OCI-LY1 (cell line): ENCODE data around the gene TIAM1.

Source experiments
- H2AFZ ChIP-seq: fragments of 200-600 bp; sonication (generic), shearing (Covaris generic); 2 replicates; pipeline ENCODE4 v1.6.0; 2014; ENCODE audit warnings: antibody characterized with exemption, mild to moderate bottlenecking, low read length
- H3F3A ChIP-seq: fragments of 200-600 bp; sonication (generic), shearing (Covaris generic); 2 replicates; pipeline ENCODE4 v1.6.0; 2014; ENCODE audit warnings: mild to moderate bottlenecking, antibody characterized with exemption, low read length, moderate library complexity; ENCODE audit not compliant: insufficient read depth
- H3K27ac ChIP-seq: fragments of 200-600 bp; sonication (generic); 2 replicates; pipeline ENCODE4 v1.5.1; 2014; ENCODE audit warnings: low read length, mixed run types, mild to moderate bottlenecking, low read depth; ENCODE audit not compliant: poor library complexity, severe bottlenecking
- H3K27me3 ChIP-seq: fragments of 200-600 bp; sonication (generic); 2 replicates; pipeline ENCODE4 v1.6.0; 2014; ENCODE audit warnings: antibody characterized with exemption, mild to moderate bottlenecking, low read length, moderate library complexity; ENCODE audit not compliant: insufficient read depth
- H3K36me3 ChIP-seq: fragments of 200-600 bp; sonication (generic); 2 replicates; pipeline ENCODE4 v1.6.1; 2014; ENCODE audit warnings: mild to moderate bottlenecking, antibody characterized with exemption, low read length, moderate library complexity, mixed read lengths; ENCODE audit not compliant: insufficient read depth
- H3K4me1 ChIP-seq: fragments of 200-600 bp; sonication (generic); 2 replicates; pipeline ENCODE4 v1.5.1; 2014; ENCODE audit warnings: mild to moderate bottlenecking, low read length, moderate library complexity; ENCODE audit not compliant: insufficient read depth, severe bottlenecking
- H3K4me2 ChIP-seq: fragments of 200-600 bp; sonication (generic), shearing (Covaris generic); 2 replicates; pipeline ENCODE4 v1.6.1; 2014; ENCODE audit warnings: low read length
- H3K4me3 ChIP-seq: fragments of 200-600 bp; sonication (generic); 2 replicates; pipeline ENCODE4 v1.5.1; 2014; ENCODE audit warnings: low read length, low read depth, mild to moderate bottlenecking, mixed read lengths; ENCODE audit not compliant: poor library complexity, severe bottlenecking
- H3K79me2 ChIP-seq: fragments of 200-600 bp; shearing (Covaris generic); 2 replicates; pipeline ENCODE4 v1.6.1; 2016; ENCODE audit warnings: mixed run types, low read length, mixed read lengths; ENCODE audit not compliant: insufficient read depth
- H3K9ac ChIP-seq: fragments of 200-600 bp; sonication (generic), shearing (Covaris generic); 2 replicates; pipeline ENCODE4 v1.6.1; 2014; ENCODE audit warnings: mild to moderate bottlenecking, low read length, mixed read lengths
- H3K9me2 ChIP-seq: fragments of 200-600 bp; sonication (generic), shearing (Covaris generic); 2 replicates; pipeline ENCODE4 v1.6.1; 2014; ENCODE audit warnings: low read depth, mild to moderate bottlenecking, low read length, mixed read lengths
- H3K9me3 ChIP-seq: fragments of 200-600 bp; shearing (Covaris generic); 2 replicates; pipeline ENCODE4 v1.6.1; 2014; ENCODE audit warnings: low read length, mixed read lengths
- H4K20me1 ChIP-seq: fragments of 200-600 bp; sonication (generic), shearing (Covaris generic); 2 replicates; pipeline ENCODE4 v1.6.0; 2016; ENCODE audit warnings: mild to moderate bottlenecking, low read length; ENCODE audit not compliant: insufficient read depth
- EZH2 ChIP-seq: fragments of 200-600 bp; sonication (generic), shearing (Covaris generic); IDR thresholded peaks from 2 replicates; pipeline ENCODE4 v1.8.0; 2017; ENCODE audit warnings: borderline replicate concordance, mixed run types, mild to moderate bottlenecking, antibody characterized with exemption, low read length, moderate library complexity, mixed read lengths
- TF ChIP-seq, protein P1 (sequence below): fragments of 200-600 bp; sonication (generic), shearing (Covaris generic); IDR thresholded peaks from 2 replicates; pipeline ENCODE4 v1.5.1; 2017; ENCODE audit warnings: mild to moderate bottlenecking, antibody characterized with exemption, low read length, moderate library complexity, mixed read lengths

Gene TIAM1

DNA sequence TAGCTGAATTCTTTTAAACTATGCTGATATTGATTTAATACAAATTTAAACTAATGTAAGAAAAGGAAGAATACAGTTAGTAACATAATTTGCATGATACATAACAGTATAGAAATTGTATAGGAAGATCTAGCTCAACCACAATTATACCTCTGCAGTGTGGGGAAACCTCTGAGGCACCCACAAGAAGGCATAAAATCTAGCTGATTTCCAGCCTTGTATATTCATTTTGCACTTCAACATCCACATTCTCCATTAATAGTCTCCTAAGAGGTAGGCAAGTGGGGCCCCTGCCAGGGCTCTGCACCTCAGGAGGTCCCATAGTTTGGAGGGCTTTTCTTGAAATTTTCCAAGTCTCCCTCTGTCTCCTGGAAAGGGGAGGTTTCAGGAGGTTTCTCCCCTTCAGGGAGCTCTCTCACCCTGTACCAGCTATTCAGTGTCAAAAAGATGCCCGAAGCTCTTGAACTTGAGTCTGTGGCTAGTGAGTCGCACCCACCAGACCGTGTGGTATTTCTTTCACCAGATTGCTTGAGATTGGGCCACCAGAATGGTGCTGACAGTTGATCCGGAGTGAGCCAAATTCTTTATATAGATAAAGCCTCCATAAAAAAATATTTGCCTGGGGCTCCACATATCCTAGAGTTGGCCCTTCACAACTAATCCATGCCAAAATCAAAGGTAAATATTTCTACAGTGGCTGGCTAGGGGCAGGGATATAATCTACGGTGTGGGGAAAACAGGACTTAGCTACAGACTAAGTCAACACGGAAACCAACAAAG is 108.2 kb downstream of the TIAM1 start:
- Histone ChIP-seq H4K20me1 (no peaks in the 10 kb centered on the region), H3K4me3 (no peak overlapping the region), H3F3A (no peaks in the 10 kb centered on the region), H3K36me3 (no peaks in the 10 kb centered on the region), H3K9me2 (no peaks in the 10 kb centered on the region), H3K4me2 (no peak overlapping the region), H3K27ac (no peak overlapping the region), H3K9ac (no peak overlapping the region), H3K4me1 (no peaks in the 10 kb centered on the region), H3K9me3 (no peaks in the 10 kb centered on the region), H3K27me3 (no peaks in the 10 kb centered on the region), H3K79me2 (no peaks in the 10 kb centered on the region), H2AFZ (no peak overlapping the region)
- TF ChIP-seq, protein P1, sequence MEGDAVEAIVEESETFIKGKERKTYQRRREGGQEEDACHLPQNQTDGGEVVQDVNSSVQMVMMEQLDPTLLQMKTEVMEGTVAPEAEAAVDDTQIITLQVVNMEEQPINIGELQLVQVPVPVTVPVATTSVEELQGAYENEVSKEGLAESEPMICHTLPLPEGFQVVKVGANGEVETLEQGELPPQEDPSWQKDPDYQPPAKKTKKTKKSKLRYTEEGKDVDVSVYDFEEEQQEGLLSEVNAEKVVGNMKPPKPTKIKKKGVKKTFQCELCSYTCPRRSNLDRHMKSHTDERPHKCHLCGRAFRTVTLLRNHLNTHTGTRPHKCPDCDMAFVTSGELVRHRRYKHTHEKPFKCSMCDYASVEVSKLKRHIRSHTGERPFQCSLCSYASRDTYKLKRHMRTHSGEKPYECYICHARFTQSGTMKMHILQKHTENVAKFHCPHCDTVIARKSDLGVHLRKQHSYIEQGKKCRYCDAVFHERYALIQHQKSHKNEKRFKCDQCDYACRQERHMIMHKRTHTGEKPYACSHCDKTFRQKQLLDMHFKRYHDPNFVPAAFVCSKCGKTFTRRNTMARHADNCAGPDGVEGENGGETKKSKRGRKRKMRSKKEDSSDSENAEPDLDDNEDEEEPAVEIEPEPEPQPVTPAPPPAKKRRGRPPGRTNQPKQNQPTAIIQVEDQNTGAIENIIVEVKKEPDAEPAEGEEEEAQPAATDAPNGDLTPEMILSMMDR = no peak
- no peak for TF ChIP-seq EZH2

DNA sequence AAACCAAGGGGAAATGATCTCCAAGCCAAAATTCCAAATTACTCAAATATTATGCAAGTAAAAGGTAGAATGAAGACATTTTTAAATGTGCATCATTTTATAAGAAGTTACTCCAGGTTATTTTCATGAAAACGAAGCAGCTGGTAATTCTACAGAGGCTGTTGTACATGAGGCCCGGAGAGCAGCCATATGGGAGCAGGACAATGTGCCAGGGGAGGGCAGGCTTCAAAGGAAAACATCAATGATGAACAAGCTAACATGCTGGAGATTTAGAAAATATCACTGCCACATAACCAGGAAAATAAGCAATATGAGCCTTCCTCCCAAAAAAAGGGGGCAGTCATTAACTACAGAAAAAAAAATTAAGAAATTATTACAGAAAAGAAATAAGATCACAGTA is 109.1 kb downstream of the TIAM1 start:
- H3K27ac ChIP-seq = no peak overlapping the region
- no peaks in the 10 kb centered on the region for H3K79me2 ChIP-seq
- no peaks in the 10 kb centered on the region for H3F3A ChIP-seq
- H2AFZ ChIP-seq = no peak overlapping the region
- no peaks in the 10 kb centered on the region for H3K4me1 ChIP-seq
- no peak overlapping the region for H3K9ac ChIP-seq
- no peaks in the 10 kb centered on the region for H3K27me3 ChIP-seq
- no peaks in the 10 kb centered on the region for H3K9me2 ChIP-seq
- no peak overlapping the region for H3K4me3 ChIP-seq
- H4K20me1 ChIP-seq = no peaks in the 10 kb centered on the region
- TF ChIP-seq, protein P1 = no peak
- TF ChIP-seq EZH2 = no peak
- H3K36me3 ChIP-seq = no peaks in the 10 kb centered on the region
- no peak overlapping the region for H3K4me2 ChIP-seq
- no peaks in the 10 kb centered on the region for H3K9me3 ChIP-seq

DNA sequence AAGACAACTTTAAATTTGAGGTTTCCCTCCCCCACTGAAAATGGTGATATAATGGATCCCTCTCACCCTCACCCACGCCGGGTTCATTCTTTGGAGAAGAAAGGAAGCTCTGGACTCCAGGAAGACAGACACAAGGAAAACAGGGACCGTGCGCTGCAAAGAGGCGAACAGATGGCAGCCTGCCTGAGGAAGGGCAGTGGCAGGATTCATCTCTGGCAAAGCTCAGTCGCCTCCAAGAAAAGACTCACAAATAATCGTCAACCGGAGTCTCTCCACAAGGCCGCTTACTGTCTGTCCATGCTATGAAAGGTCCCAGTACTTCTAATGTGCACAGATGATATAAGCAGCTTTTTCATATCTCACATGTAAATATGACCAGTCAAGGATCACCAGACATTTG is 110.3 kb downstream of the TIAM1 start:
- no peak overlapping the region for H3K9ac ChIP-seq
- H3F3A ChIP-seq = no peaks in the 10 kb centered on the region
- no peaks in the 10 kb centered on the region for H3K4me1 ChIP-seq
- no peaks in the 10 kb centered on the region for H3K36me3 ChIP-seq
- TF ChIP-seq, protein P1 = no peak
- TF ChIP-seq EZH2 = no peak
- H2AFZ ChIP-seq = no peak overlapping the region
- no peak overlapping the region for H3K27ac ChIP-seq
- no peaks in the 10 kb centered on the region for H3K9me3 ChIP-seq
- no peak overlapping the region for H3K4me3 ChIP-seq
- H3K27me3 ChIP-seq = no peaks in the 10 kb centered on the region
- no peaks in the 10 kb centered on the region for H4K20me1 ChIP-seq
- no peaks in the 10 kb centered on the region for H3K9me2 ChIP-seq
- no peaks in the 10 kb centered on the region for H3K79me2 ChIP-seq
- no peak overlapping the region for H3K4me2 ChIP-seq
